HG03457 (cell line): ENCODE results near the gene LRP1B.
"Not testable (repeated sequence)": the region's sequence is repeated elsewhere in the genome, so short reads cannot be mapped to it uniquely, and the experiment has no call there.

ENCODE experiments used
- ATAC-seq: cut with Tn5 transposase; IDR thresholded peaks from one replicate; pipeline ENCODE4 v1.9.1; 2021; ENCODE audit warnings: moderate number of reproducible peaks; ENCODE audit not compliant: unreplicated experiment

The LRP1B gene

GRCh38 chr2:140344266-140344665, 1786.5 kb downstream of the LRP1B start:
- not testable (repeated sequence) for ATAC-seq

- ATAC-seq = no peak
These were observed 1792.0 kb downstream of the LRP1B start for GRCh38 chr2:140338795-140339194.

GRCh38 chr2:140337061-140337460, 1793.8 kb downstream of the LRP1B start:
- no peak for ATAC-seq

- ATAC-seq = no peak
These were observed 1814.5 kb downstream of the LRP1B start for GRCh38 chr2:140316345-140316744.

GRCh38 chr2:140311905-140312304, 1818.9 kb downstream of the LRP1B start:
- ATAC-seq = no peak

DNA sequence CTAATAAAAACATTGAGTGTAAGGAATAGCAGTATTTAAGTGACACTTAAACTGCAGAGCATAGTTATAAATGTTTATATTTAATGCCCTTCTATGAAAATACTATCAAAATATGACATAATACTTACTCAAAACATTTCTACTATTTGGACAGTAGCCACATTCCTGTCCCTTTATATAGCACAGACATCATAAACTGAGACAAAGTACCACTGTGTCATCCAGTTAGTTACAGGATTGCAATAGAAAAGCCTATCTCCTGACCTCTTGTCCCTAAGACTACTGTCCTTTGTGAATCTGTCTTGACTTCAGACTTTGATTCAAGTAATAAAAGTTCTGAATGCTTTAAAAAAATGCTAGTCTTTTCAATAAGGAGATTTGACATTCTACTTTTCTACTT, 1822.1 kb downstream of the LRP1B start:
- ATAC-seq = no peak

DNA sequence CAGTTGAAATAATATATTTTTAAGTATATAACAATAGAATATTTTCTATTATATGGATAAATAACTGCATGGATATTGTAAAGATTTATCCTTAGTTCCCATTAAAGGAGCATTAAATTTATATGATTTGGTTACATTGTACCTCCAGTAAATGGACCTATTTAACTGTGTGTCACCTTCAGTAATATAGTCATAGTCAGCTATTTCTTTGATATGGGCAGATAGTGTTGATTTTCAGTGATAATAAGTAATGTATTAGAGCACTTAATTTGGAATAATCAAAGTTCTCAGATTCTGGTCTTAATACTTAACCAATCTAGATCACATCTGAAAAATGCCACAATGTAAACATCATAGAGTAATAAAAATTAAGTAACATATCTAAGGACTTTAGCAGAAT, 1823.3 kb downstream of the LRP1B start:
- no peak for ATAC-seq

DNA sequence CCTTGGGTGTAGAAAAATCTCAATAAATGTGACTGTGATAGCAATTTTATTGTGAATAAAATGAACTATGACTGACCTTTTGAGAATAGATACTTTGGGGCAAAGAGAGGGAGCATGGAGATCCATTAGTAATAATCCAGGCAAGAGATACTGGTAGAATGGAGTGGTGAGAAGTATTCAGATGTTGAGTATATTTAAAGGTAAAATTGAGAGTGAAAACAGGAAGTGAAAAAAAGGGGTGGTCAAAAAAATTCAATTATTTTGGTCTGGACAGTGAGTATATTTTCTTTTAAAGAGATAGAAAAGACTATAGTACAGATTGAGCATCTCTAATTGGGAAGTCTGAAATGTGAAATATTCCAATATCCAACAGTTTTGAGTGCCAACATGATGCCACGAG, 1835.0 kb downstream of the LRP1B start:
- ATAC-seq = no peak

GRCh38 chr2:140288726-140289125, 1842.1 kb downstream of the LRP1B start:
- ATAC-seq = no peak

DNA sequence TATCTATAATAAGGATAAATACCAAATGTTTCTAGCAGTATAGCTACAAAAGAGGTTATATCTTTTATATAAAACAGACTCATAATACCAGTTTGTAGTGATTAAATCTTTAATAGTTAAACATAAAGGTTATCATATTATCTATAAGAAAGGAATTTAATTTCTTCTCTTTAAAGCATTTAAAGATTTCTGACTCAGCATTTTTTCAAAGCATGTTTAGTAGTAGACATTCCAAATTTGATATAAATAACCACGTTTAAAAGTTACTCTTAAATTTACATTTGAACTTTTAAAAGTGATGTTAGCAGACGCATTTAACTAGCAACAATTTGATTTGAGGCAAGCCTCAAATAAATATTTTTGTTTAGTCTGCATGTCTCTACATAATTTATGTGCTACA, 1842.6 kb downstream of the LRP1B start:
- no peak for ATAC-seq

- no peak for ATAC-seq
These were observed 1844.4 kb downstream of the LRP1B start for GRCh38 chr2:140286377-140286776.

- not testable (repeated sequence) for ATAC-seq
These were observed 1853.5 kb downstream of the LRP1B start for GRCh38 chr2:140277344-140277743.

DNA sequence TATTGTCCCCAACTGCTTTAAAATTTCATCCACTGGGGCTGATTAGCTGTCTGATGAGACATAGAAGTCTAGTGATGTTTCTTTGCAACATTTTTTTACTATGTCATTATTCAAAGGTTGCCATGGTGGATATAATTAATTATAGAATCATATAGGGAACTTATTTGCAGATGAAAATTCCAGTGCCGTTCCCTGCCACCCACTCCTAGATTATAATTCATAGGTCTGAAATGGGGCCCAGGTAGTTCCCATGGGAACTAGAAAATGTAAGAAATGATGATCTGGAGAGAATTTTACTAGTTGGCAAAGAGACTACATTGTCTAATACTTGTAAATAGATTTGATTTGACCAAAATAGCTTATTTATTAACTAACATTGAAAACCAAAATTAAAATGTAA, 1854.2 kb downstream of the LRP1B start:
- ATAC-seq = no peak

DNA sequence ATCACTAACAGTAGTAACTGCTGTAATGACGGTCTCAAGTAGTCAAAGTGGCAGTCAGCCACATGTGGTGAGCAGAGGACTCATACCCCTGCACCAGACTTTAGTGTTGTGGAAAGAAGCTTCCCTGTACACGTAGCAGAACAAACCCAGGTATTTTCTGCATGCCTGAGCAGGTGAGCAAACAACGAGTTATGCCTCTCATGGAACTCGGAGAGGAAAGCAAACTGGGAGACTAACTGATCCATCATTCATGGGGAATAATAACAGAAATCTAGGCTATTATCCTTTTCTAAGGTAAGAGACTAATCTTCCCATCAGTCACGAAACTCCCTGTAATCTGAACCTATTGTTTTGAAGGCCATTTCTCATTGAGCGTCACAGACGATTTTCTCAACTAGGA, 1855.4 kb downstream of the LRP1B start:
- ATAC-seq = no peak

- ATAC-seq = no peak
These were observed 1855.9 kb downstream of the LRP1B start for GRCh38 chr2:140274891-140275290.

DNA sequence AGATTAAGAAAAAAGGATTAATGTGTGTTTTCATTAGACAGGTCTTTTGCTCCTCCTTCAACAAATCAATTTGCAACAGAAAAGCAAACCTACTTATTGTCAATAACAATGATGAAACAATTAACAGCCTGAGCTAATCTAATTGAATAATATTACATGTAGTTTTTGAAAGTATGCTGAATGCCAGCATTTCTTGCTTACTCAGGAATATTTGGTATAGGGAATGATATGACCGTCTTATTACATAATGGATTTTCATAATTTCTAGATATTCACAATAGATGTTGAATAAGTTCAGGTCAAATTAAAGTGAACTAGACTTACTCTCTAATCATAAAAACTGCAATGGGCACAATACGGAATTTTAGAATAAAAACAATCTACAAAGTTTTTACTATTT, 1856.9 kb downstream of the LRP1B start:
- no peak for ATAC-seq

DNA sequence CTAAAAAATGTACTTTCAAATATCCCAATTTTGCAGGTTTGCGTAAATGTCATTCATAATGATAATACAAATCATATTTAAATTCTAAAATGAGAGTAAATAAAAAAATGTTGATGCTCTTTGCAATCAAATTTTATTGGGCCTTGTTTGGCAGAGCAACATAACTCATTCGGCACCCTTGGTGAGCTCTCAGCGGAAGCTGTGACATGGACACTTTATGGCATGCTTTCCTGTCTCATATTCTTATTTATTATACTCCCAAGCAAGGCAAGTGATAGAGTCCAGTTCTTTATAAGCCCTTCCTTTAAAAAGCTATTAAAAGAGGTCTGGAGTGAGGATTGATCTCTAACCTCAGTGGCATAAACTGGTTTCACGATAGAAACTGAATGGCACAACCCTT, 1857.4 kb downstream of the LRP1B start:
- no peak for ATAC-seq

DNA sequence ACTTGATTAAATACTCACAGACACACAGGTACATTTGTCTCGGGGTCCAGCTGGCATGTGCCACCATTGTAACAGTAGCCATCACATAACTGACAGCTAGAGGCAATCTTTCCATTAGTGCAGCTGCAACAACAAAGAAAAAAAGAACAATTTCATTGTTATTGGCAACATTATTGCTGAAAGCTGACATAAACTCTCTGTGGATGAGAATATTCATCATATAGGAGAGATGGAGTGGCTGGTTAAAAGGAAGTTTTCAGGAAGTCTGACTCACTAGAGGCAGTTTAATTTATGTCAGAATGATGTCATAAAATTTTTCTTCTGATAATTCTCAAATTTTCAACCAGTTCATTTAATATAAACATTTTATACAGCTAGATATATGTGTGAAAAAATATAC, 1860.6 kb downstream of the LRP1B start:
- no peak for ATAC-seq

DNA sequence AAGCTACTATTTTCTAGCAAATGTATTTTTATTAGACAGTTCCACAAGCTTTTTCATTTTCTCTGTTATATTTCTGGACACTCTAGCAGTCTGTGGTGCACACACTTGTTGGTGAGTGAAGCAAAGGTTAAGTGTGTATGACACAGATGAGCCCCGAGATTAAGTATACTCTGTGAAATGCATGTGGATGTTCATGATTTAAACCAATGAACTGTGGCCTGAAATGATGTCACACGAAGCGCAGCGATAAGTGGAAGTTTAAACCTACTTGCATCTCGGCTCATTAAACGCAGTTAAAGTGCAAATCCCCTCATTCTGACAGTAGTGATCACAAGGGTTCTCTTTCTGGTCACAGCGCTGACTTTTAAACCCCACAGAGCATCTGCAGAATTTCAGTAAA, 1861.8 kb downstream of the LRP1B start:
- no peak for ATAC-seq

DNA sequence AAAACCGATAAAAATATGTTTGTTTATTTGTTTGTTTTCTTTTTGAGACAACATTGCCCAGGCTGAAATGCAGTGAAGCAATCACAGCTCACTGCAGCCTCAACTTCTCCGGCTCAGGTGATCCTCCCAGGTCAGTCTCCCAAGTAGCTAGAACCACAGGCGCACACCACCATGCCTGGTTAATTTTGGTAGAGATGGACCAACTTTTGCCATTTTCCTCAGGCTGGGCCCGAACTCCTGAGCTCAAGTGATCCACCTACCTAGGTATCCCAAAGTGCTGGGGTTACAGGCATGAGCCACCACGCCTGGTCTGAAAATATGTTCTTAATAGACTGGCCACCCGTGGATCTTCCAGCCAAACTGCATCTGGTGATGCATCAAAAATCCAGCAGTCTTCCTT, 1867.9 kb downstream of the LRP1B start:
- ATAC-seq = no peak

DNA sequence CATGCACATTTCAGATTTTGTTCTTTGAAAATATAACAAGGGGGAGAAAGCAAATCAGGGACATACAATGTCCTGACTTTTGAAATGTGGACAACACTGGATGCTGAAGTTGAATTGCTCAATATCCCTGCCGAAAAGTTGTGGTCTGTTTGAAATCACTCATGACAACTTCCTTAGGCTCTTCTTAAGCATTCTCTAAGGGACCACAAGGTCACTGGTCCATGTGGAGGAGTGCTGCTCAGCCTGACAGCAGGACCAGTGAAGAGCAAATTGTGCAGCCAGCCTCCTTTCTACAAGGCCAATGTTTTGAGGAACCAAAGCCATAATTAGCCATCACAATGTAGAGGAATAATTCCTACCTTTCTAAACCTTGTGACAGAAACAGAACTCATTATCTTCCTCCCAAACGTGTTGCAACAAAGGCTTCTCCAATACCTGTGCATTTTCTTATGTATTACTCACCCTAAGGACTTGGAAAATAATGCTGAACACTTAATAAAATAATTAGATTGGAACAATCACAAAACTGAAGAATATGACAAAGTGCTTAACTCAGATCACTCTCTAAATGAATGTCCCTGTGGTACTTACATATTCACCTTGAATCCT, 1873.0 kb downstream of the LRP1B start:
- ATAC-seq = no peak

GRCh38 chr2:140256080-140256479, 1874.7 kb downstream of the LRP1B start:
- ATAC-seq = no peak

- ATAC-seq = no peak
These were observed 1881.0 kb downstream of the LRP1B start for GRCh38 chr2:140249821-140250220.
